ENCODE data around the gene RILP. TPM values are rescaled to one million over a fixed set of nuclear protein-coding genes. Genes with fewer than 3 reads are reported as not detected.

Gene RILP
- total and polyA plus RNA-seq, 4 donors = 7.0 to 19.4 (median 14.2) TPM

- ATAC-seq (ENCODE audit: low FRiP score) (peak; percentile 33), DNase-seq (no peak)
- Histone ChIP-seq H3K4me3 (ENCODE audit: low read length in 2 of 2) (no peak overlapping the region), H3K4me1 (ENCODE audit: control insufficient read depth in 1 of 2, insufficient read depth in 2 of 2, low read length in 2 of 2) (no peaks in the 10 kb centered on the region), H3K27me3 (ENCODE audit: control insufficient read depth in 1 of 2, insufficient read depth in 2 of 2, low read length in 1 of 2) (no peaks in the 10 kb centered on the region), H3K27ac (ENCODE audit: low read depth in 1 of 2, low read length in 2 of 2) (no peak overlapping the region), H3K36me3 (ENCODE audit: control insufficient read depth in 1 of 2, insufficient read depth in 2 of 2, low read length in 1 of 2) (no peaks in the 10 kb centered on the region), H3K9me3 (ENCODE audit: control insufficient read depth, low read length) (no peaks in the 10 kb centered on the region)
- intact Hi-C loops (cut with DNase I) = no loop called here
- WGBS, 2 donors = 82 to 84% methylated on average over 20 of the region's 20 CpGs
Observed at GRCh38 chr17:1617620-1618174, 32.0 kb downstream of the RILP start.

DNA sequence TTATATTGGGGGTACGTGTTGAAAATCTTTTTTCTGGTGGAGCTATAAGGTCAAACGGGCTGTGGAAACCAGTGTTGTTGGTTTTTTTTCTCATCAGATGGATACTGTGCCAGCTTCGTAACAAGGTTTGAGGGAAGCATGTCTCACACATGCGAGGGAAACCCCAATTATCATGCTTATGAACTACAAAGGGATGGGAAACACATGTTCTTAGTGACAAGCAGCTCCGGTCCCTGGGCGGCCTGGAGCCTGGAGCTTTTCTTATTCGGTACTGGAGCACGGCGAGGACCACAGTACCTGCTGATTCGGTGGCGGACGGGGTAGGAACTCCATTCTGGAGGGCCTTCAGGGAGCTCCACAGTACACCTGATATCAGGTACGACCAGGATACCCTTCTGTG, 33.6 kb downstream of the RILP start:
- 87 to 90% methylated on average over 13 of the region's 13 CpGs for WGBS, 2 donors
- Histone ChIP-seq H3K27me3 (ENCODE audit: control insufficient read depth in 1 of 2, insufficient read depth in 2 of 2, low read length in 1 of 2) (no peaks in the 10 kb centered on the region), H3K36me3 (ENCODE audit: control insufficient read depth in 1 of 2, insufficient read depth in 2 of 2, low read length in 1 of 2) (no peaks in the 10 kb centered on the region), H3K9me3 (ENCODE audit: control insufficient read depth, low read length) (no peaks in the 10 kb centered on the region), H3K27ac (ENCODE audit: low read depth in 1 of 2, low read length in 2 of 2) (no peak overlapping the region), H3K4me1 (ENCODE audit: control insufficient read depth in 1 of 2, insufficient read depth in 2 of 2, low read length in 2 of 2) (no peaks in the 10 kb centered on the region), H3K4me3 (ENCODE audit: low read length in 2 of 2) (no peak overlapping the region)
- ATAC-seq (ENCODE audit: low FRiP score) (no peak), DNase-seq (no peak)
- intact Hi-C loops (cut with DNase I) = no loop called here

GRCh38 chr17:1612400-1612799, 37.3 kb downstream of the RILP start:
- no peaks in the 10 kb centered on the region for H3K36me3 ChIP-seq (ENCODE audit: control insufficient read depth in 1 of 2, insufficient read depth in 2 of 2, low read length in 1 of 2)
- WGBS, 2 donors = 84 to 90% methylated on average over 16 of the region's 16 CpGs
- no peaks in the 10 kb centered on the region for H3K4me1 ChIP-seq (ENCODE audit: control insufficient read depth in 1 of 2, insufficient read depth in 2 of 2, low read length in 2 of 2)
- intact Hi-C loops (cut with DNase I) = no loop called here
- no peaks in the 10 kb centered on the region for H3K9me3 ChIP-seq (ENCODE audit: control insufficient read depth, low read length)
- no peak overlapping the region for H3K27ac ChIP-seq (ENCODE audit: low read depth in 1 of 2, low read length in 2 of 2)
- H3K4me3 ChIP-seq (ENCODE audit: low read length in 2 of 2) = no peak overlapping the region
- no peak for DNase-seq
- no peak for ATAC-seq (ENCODE audit: low FRiP score)
- no peaks in the 10 kb centered on the region for H3K27me3 ChIP-seq (ENCODE audit: control insufficient read depth in 1 of 2, insufficient read depth in 2 of 2, low read length in 1 of 2)

- no peaks in the 10 kb centered on the region for H3K27me3 ChIP-seq (ENCODE audit: control insufficient read depth in 1 of 2, insufficient read depth in 2 of 2, low read length in 1 of 2)
Observed at GRCh38 chr17:1611715-1612114, 38.0 kb downstream of the RILP start.

DNA sequence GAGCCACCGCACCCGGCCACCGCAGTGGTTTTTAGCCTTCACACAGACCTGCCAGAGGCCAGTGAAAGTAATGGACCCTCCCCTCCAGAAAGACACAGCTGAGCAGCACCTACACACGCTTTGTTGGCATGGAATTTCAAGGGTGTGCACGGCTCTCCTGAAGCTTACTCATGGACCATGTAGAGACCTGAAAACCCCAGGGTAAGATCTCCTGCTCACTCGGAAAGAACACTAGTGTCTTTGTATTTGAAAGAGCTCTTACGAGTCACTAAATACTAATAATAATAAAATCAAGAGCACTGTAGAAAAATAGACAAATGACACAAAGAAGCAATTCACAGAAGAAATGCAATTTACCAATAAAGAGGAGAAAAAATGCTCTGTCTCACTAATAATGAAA, 41.0 kb downstream of the RILP start:
- Histone ChIP-seq H3K9me3 (ENCODE audit: control insufficient read depth, low read length) (no peaks in the 10 kb centered on the region), H3K4me3 (ENCODE audit: low read length in 2 of 2) (no peak overlapping the region), H3K36me3 (ENCODE audit: control insufficient read depth in 1 of 2, insufficient read depth in 2 of 2, low read length in 1 of 2) (no peaks in the 10 kb centered on the region), H3K27ac (ENCODE audit: low read depth in 1 of 2, low read length in 2 of 2) (no peak overlapping the region), H3K4me1 (ENCODE audit: control insufficient read depth in 1 of 2, insufficient read depth in 2 of 2, low read length in 2 of 2) (no peaks in the 10 kb centered on the region), H3K27me3 (ENCODE audit: control insufficient read depth in 1 of 2, insufficient read depth in 2 of 2, low read length in 1 of 2) (no peaks in the 10 kb centered on the region)
- intact Hi-C loops (cut with DNase I) = no loop called here
- ATAC-seq (ENCODE audit: low FRiP score) = no peak
- 94 to 96% methylated on average over 7 of the region's 7 CpGs for WGBS, 2 donors
- DNase-seq = no peak

More at GRCh38 chr17:1611715-1612114, 38.0 kb downstream of the RILP start:
- Histone ChIP-seq H3K4me3 (ENCODE audit: low read length in 2 of 2) (no peak overlapping the region), H3K4me1 (ENCODE audit: control insufficient read depth in 1 of 2, insufficient read depth in 2 of 2, low read length in 2 of 2) (no peaks in the 10 kb centered on the region), H3K36me3 (ENCODE audit: control insufficient read depth in 1 of 2, insufficient read depth in 2 of 2, low read length in 1 of 2) (no peaks in the 10 kb centered on the region), H3K27ac (ENCODE audit: low read depth in 1 of 2, low read length in 2 of 2) (no peak overlapping the region), H3K9me3 (ENCODE audit: control insufficient read depth, low read length) (no peaks in the 10 kb centered on the region)
- WGBS, 2 donors = 62 to 72% methylated on average over 10 of the region's 10 CpGs
- DNase-seq (peak in 1 of 2 donors; percentile 59), ATAC-seq (ENCODE audit: low FRiP score) (no peak)
- intact Hi-C loops (cut with DNase I) = no loop called here

DNA sequence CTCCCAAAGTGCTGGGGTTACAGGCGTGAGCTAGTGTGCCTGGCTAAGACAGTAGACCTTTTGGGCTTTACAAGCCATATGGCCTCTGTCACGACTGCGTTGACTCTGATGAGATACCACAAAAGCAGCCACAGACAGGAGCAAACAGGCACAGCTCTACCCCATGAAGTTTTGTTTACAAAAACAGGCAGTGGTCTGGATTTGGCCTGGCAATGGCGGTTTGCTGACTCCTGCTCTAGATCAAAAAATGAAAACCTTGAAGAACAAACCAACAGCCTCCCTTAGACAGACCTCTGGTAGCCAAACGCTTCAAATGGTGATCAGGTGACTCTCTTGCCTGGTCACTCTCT, 41.7 kb downstream of the RILP start:
- 92 to 93% methylated on average over 5 of the region's 5 CpGs for WGBS, 2 donors
- Histone ChIP-seq H3K27me3 (ENCODE audit: control insufficient read depth in 1 of 2, insufficient read depth in 2 of 2, low read length in 1 of 2) (no peaks in the 10 kb centered on the region), H3K27ac (ENCODE audit: low read depth in 1 of 2, low read length in 2 of 2) (no peak overlapping the region), H3K9me3 (ENCODE audit: control insufficient read depth, low read length) (no peaks in the 10 kb centered on the region), H3K36me3 (ENCODE audit: control insufficient read depth in 1 of 2, insufficient read depth in 2 of 2, low read length in 1 of 2) (no peaks in the 10 kb centered on the region), H3K4me1 (ENCODE audit: control insufficient read depth in 1 of 2, insufficient read depth in 2 of 2, low read length in 2 of 2) (no peaks in the 10 kb centered on the region), H3K4me3 (ENCODE audit: low read length in 2 of 2) (no peak overlapping the region)
- ATAC-seq (ENCODE audit: low FRiP score) (no peak), DNase-seq (no peak)
- intact Hi-C loops (cut with DNase I) = no loop called here

DNA sequence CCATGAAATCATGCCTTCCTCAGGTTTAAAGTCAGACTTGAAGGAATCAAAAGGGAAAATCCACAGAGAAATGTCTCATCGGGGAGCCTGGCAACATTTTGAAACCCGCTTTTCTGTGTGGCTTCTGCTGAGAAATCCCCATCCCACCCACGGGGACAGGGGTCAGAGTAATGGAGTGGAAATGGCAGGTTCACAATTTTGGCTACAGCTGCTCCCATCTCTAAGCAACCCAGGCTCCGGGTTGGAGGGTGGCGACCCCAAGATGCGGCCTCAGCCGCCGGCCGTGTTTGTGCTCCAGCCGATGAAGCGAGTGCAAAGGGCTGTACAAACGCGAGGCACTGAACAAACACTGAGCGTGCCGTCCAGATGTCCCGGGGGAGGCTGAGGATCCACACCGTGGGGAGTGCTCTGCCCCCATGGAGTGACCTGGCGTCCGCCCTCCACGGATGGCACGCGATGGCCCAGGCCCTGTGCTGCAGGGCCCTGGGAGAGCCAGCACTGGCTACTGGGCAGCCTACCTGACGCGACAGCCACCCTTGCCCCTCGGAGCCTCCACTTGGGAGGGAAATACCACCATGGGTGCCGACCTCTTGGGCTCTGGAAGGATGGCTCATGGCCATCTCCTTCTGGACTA, 43.2 kb downstream of the RILP start:
- no peak overlapping the region for H3K27ac ChIP-seq (ENCODE audit: low read depth in 1 of 2, low read length in 2 of 2)
- H3K36me3 ChIP-seq (ENCODE audit: control insufficient read depth in 1 of 2, insufficient read depth in 2 of 2, low read length in 1 of 2) = no peaks in the 10 kb centered on the region
- no peak for ATAC-seq (ENCODE audit: low FRiP score)
- no peak overlapping the region for H3K4me3 ChIP-seq (ENCODE audit: low read length in 2 of 2)
- H3K9me3 ChIP-seq (ENCODE audit: control insufficient read depth, low read length) = no peaks in the 10 kb centered on the region
- no peak for DNase-seq
- H3K4me1 ChIP-seq (ENCODE audit: control insufficient read depth in 1 of 2, insufficient read depth in 2 of 2, low read length in 2 of 2) = no peaks in the 10 kb centered on the region
- no peaks in the 10 kb centered on the region for H3K27me3 ChIP-seq (ENCODE audit: control insufficient read depth in 1 of 2, insufficient read depth in 2 of 2, low read length in 1 of 2)
- 79 to 84% methylated on average over 25 to 26 of the region's 26 CpGs for WGBS, 2 donors
- intact Hi-C loops (cut with DNase I) = no loop called here

DNA sequence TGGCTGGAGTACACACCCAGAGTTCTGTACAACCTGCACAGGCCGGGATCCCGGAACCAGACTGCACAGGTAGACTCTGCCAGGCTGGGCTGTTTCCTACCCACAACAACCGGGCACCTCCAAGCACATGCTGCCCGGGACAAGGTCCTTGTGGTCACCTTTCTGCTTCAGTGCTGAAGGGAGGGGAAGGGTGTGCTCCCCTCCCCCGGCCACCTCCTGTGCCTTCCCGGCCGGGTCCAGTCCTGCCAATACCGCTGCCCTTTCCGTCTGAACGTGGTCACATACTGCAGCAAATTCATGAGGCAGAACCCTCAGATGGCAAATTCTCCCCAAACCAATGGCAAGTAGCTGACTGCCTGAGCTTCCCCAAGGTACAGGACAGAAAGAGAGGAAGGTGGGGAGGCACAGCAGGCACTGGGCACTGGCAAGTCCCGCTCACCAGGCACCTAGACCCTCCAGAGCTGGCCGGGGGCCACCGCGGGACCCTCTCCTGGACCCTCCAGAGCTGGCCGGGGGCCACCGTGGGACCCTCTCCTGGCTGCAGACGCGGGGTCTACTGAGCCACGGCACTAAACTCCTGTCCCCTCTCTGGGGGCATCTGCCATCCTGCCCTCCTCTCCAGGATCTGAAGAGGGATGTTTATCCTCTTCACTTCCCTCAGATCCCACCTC, 43.9 kb downstream of the RILP start:
- ATAC-seq (ENCODE audit: low FRiP score) = peak; percentile 39
- 87 to 89% methylated on average over 19 of the region's 19 CpGs for WGBS, 2 donors
- H3K9me3 ChIP-seq (ENCODE audit: control insufficient read depth, low read length) = no peaks in the 10 kb centered on the region
- H3K27ac ChIP-seq (ENCODE audit: low read depth in 1 of 2, low read length in 2 of 2) = no peak overlapping the region
- H3K4me3 ChIP-seq (ENCODE audit: low read length in 2 of 2) = no peak overlapping the region
- no peaks in the 10 kb centered on the region for H3K4me1 ChIP-seq (ENCODE audit: control insufficient read depth in 1 of 2, insufficient read depth in 2 of 2, low read length in 2 of 2)
- no peaks in the 10 kb centered on the region for H3K27me3 ChIP-seq (ENCODE audit: control insufficient read depth in 1 of 2, insufficient read depth in 2 of 2, low read length in 1 of 2)
- intact Hi-C loops (cut with DNase I) = no loop called here
- DNase-seq = no peak
- H3K36me3 ChIP-seq (ENCODE audit: control insufficient read depth in 1 of 2, insufficient read depth in 2 of 2, low read length in 1 of 2) = no peaks in the 10 kb centered on the region

Measured in aorta (tissue), 5 donors.